GM18861 (cell line): ENCODE results near the gene MRPS21.
A peak's percentile ranks its signal among the peaks of the same experiment; 100 is the strongest.
"Not testable (repeated sequence)": the region's sequence is repeated elsewhere in the genome, so short reads cannot be mapped to it uniquely, and the experiment has no call there.

Source experiments
- ATAC-seq: cut with Tn5 transposase; IDR thresholded peaks from one replicate; pipeline ENCODE4 v1.9.1; 2021; ENCODE audit not compliant: unreplicated experiment

Gene MRPS21

GRCh38 chr1:150281221-150281757 is 12.4 kb upstream of the MRPS21 start:
- ATAC-seq, result no peak

GRCh38 chr1:150281758-150282557 is 11.7 kb upstream of the MRPS21 start, which contains the start of gene CIART:
CIART (plus strand) TSS chr1:150282554; CDS start chr1:150283268, 714 bp downstream.
- peak; percentile 72 for ATAC-seq

GRCh38 chr1:150282558-150282958 is 11.1 kb upstream of the MRPS21 start:
- no peak for ATAC-seq

- no peak for ATAC-seq
Observed at GRCh38 chr1:150283260-150283659, 10.4 kb upstream of the MRPS21 start.

GRCh38 chr1:150288382-150288781 is 5.3 kb upstream of the MRPS21 start:
- no peak for ATAC-seq

- ATAC-seq, result no peak
Observed at GRCh38 chr1:150288822-150289221, 4.8 kb upstream of the MRPS21 start.

- ATAC-seq, result no peak
Observed at GRCh38 chr1:150295476-150295875, 1.8 kb downstream of the MRPS21 start.

- no peak for ATAC-seq
Observed at GRCh38 chr1:150299716-150300115, 6.1 kb downstream of the MRPS21 start.

GRCh38 chr1:150302338-150302737 is 8.7 kb downstream of the MRPS21 start:
- no peak for ATAC-seq

- ATAC-seq, result no peak
Observed at GRCh38 chr1:150302902-150303301, 9.2 kb downstream of the MRPS21 start.

- ATAC-seq, result not testable (repeated sequence)
Observed at GRCh38 chr1:150308585-150308984, 14.9 kb downstream of the MRPS21 start.

GRCh38 chr1:150309758-150310508 is 16.3 kb downstream of the MRPS21 start:
- ATAC-seq, result no peak

GRCh38 chr1:150311762-150312161 is 18.1 kb downstream of the MRPS21 start:
- ATAC-seq, result no peak

- not testable (repeated sequence) for ATAC-seq
Observed at GRCh38 chr1:150314691-150315090, 21.0 kb downstream of the MRPS21 start.

- no peak for ATAC-seq
Observed at GRCh38 chr1:150320667-150320978, 27.0 kb downstream of the MRPS21 start.

- ATAC-seq, result no peak
Observed at GRCh38 chr1:150321826-150322166, 28.1 kb downstream of the MRPS21 start.

GRCh38 chr1:150322310-150322709 is 28.6 kb downstream of the MRPS21 start:
- ATAC-seq, result no peak

- ATAC-seq, result no peak
Observed at GRCh38 chr1:150332651-150333290, 39.1 kb downstream of the MRPS21 start.

- no peak for ATAC-seq
Observed at GRCh38 chr1:150346316-150346715, 52.7 kb downstream of the MRPS21 start.

GRCh38 chr1:150352866-150353265 is 59.2 kb downstream of the MRPS21 start:
- ATAC-seq, result no peak
